SK-N-SH treated with all-trans-retinoic acid at 6 μM for 48 hours (cell line): Measurements from ENCODE around the gene TLE1.
A peak's percentile ranks its signal among the peaks of the same experiment; 100 is the strongest.
"Not testable (repeated sequence)": the region's sequence is repeated elsewhere in the genome, so short reads cannot be mapped to it uniquely, and the experiment has no call there.

ENCODE experiments used
- ATAC-seq: fragments of 200-7000 bp; cut with Tn5 transposase; 3 replicates; pipeline ENCODE4 v1.9.1; 2020; ENCODE audit warnings: mild to moderate bottlenecking, moderate library complexity
- BACH2 ChIP-seq: fragments of 250-450 bp; sonication (Bioruptor Pico); IDR thresholded peaks from 2 replicates; pipeline ENCODE4 v1.9.0; 2021; ENCODE audit warnings: mild to moderate bottlenecking, borderline replicate concordance
- CREB5 ChIP-seq: fragments of 250-450 bp; sonication (Bioruptor Pico); IDR thresholded peaks from 2 replicates; pipeline ENCODE4 v1.5.1; 2020; ENCODE audit warnings: low read depth, mild to moderate bottlenecking, moderate library complexity
- CSDC2 ChIP-seq: fragments of 250-450 bp; sonication (Bioruptor Pico); IDR thresholded peaks from 2 replicates; pipeline ENCODE4 v1.5.0; 2020; ENCODE audit warnings: mild to moderate bottlenecking, moderate library complexity
- CSRNP3 ChIP-seq: fragments of 250-450 bp; sonication (Bioruptor Pico); IDR thresholded peaks from 2 replicates; pipeline ENCODE4 v1.5.1; 2021; ENCODE audit warnings: mild to moderate bottlenecking, moderate library complexity
- ESRRG ChIP-seq: fragments of 250-450 bp; sonication (Bioruptor Pico); IDR thresholded peaks from 2 replicates; pipeline ENCODE4 v1.6.1; 2021; ENCODE audit warnings: mild to moderate bottlenecking
- GLIS3 ChIP-seq: fragments of 250-450 bp; sonication (Bioruptor Pico); IDR thresholded peaks from 2 replicates; pipeline ENCODE4 v1.5.0; 2020; ENCODE audit warnings: mild to moderate bottlenecking, moderate library complexity
- ISL1 ChIP-seq: fragments of 250-450 bp; sonication (Bioruptor Pico); IDR thresholded peaks from 2 replicates; pipeline ENCODE4 v2.1.2; 2022; ENCODE audit warnings: mild to moderate bottlenecking, moderate library complexity
- OSR1 ChIP-seq: fragments of 250-450 bp; sonication (Bioruptor Pico); IDR thresholded peaks from 2 replicates; pipeline ENCODE4 v1.8.0; 2022; ENCODE audit warnings: moderate library complexity, mild to moderate bottlenecking, inconsistent platforms
- PATZ1 ChIP-seq: fragments of 250-450 bp; sonication (Bioruptor Pico); IDR thresholded peaks from 2 replicates; pipeline ENCODE4 v1.8.0; 2020; ENCODE audit warnings: mild to moderate bottlenecking, moderate library complexity, borderline replicate concordance
- POU6F1 ChIP-seq: fragments of 250-450 bp; sonication (Bioruptor Pico); IDR thresholded peaks from 2 replicates; pipeline ENCODE4 v1.8.0; 2021; ENCODE audit warnings: low read depth, mild to moderate bottlenecking, moderate library complexity, borderline replicate concordance
- PPARA ChIP-seq: fragments of 250-450 bp; sonication (Bioruptor Pico); IDR thresholded peaks from 2 replicates; pipeline ENCODE4 v1.5.0; 2020; ENCODE audit warnings: mild to moderate bottlenecking, borderline replicate concordance
- RARB ChIP-seq: fragments of 250-450 bp; sonication (Bioruptor Pico); IDR thresholded peaks from 2 replicates; pipeline ENCODE4 v1.8.0; 2021; ENCODE audit warnings: mild to moderate bottlenecking, moderate library complexity
- SNAI2 ChIP-seq: fragments of 250-450 bp; sonication (Bioruptor Pico); IDR thresholded peaks from 2 replicates; pipeline ENCODE4 v1.5.0; 2020; ENCODE audit warnings: mild to moderate bottlenecking, moderate library complexity
- TCF4 ChIP-seq: fragments of 250-450 bp; sonication (Bioruptor Pico); IDR thresholded peaks from 2 replicates; pipeline ENCODE4 v1.8.0; 2021; ENCODE audit warnings: mild to moderate bottlenecking, moderate library complexity, borderline replicate concordance
- TOX ChIP-seq: fragments of 250-450 bp; sonication (Bioruptor Pico); IDR thresholded peaks from 2 replicates; pipeline ENCODE4 v1.8.0; 2021; ENCODE audit warnings: mild to moderate bottlenecking, moderate library complexity, borderline replicate concordance
- TSHZ2 ChIP-seq: fragments of 250-450 bp; sonication (Bioruptor Pico); IDR thresholded peaks from 2 replicates; pipeline ENCODE4 v1.5.0; 2020; ENCODE audit warnings: mild to moderate bottlenecking, moderate library complexity
- ZC3H10 ChIP-seq: fragments of 250-450 bp; sonication (Bioruptor Pico); IDR thresholded peaks from 2 replicates; pipeline ENCODE4 v1.5.1; 2021; ENCODE audit warnings: mild to moderate bottlenecking, moderate library complexity
- ZFP3 ChIP-seq: fragments of 250-450 bp; sonication (Bioruptor Pico); IDR thresholded peaks from 2 replicates; pipeline ENCODE4 v1.5.0; 2020; ENCODE audit warnings: mild to moderate bottlenecking, moderate library complexity
- ZFP30 ChIP-seq: fragments of 450-650 bp; formaldehyde crosslinking; IDR thresholded peaks from 2 replicates; pipeline ENCODE4 v1.5.0; 2022; ENCODE audit warnings: mild to moderate bottlenecking, moderate library complexity
- ZNF565 ChIP-seq: fragments of 450-650 bp; formaldehyde crosslinking; conservative IDR thresholded peaks from 2 replicates; pipeline ENCODE4 v1.5.0; 2020; ENCODE audit warnings: low read depth, mild to moderate bottlenecking, moderate library complexity

Gene TLE1

GRCh38 chr9:81689343-81690175 is at the start of gene TLE1:
Gene TLE1, minus strand, starts transcription at chr9:81689547. Its CDS starts 1,307 bp downstream, at chr9:81688240.
- peak; percentile 83 for ATAC-seq

GRCh38 chr9:81737871-81738507 is 48.6 kb upstream of the TLE1 start:
- peak; percentile 70 for ATAC-seq
- TF ChIP-seq CSDC2 (CRISPR knock-in tag) (no peak), ZFP3 (CRISPR knock-in tag) (0 out of 2 replicates have a peak, but pooled peaks have one; percentile 61), ESRRG (CRISPR knock-in tag) (no peak), ISL1 (no peak), RARB (CRISPR knock-in tag) (no peak)

More at GRCh38 chr9:81689343-81690175, at the start of gene TLE1:
- TF ChIP-seq TSHZ2 (CRISPR knock-in tag) (peak; percentile 93; the same call in 1 of the 2 replicates), PATZ1 (CRISPR knock-in tag) (peak; percentile 29; the same call in 1 of the 2 replicates), ISL1 (no peak)

GRCh38 chr9:81730498-81730897 is 41.2 kb upstream of the TLE1 start:
- ATAC-seq = not testable (repeated sequence)

- no peak for ATAC-seq
- TF ChIP-seq ZNF565 (CRISPR knock-in tag) (no peak), ZC3H10 (CRISPR knock-in tag) (no peak), BACH2 (CRISPR knock-in tag) (no peak), TCF4 (no peak), OSR1 (CRISPR knock-in tag) (no peak), CSDC2 (CRISPR knock-in tag) (no peak), POU6F1 (CRISPR knock-in tag) (no peak), ZFP30 (CRISPR knock-in tag) (no peak), PPARA (CRISPR knock-in tag) (no peak), TSHZ2 (CRISPR knock-in tag) (no peak), TOX (CRISPR knock-in tag) (no peak), GLIS3 (CRISPR knock-in tag) (no peak), PATZ1 (CRISPR knock-in tag) (no peak), ISL1 (no peak), CREB5 (CRISPR knock-in tag) (no peak), CSRNP3 (CRISPR knock-in tag) (no peak), RARB (CRISPR knock-in tag) (no peak), SNAI2 (no peak)
Measured at GRCh38 chr9:81729135-81729534, 39.8 kb upstream of the TLE1 start.
